Activated naive CD8-positive, alpha-beta T cell treated with anti-CD3 and anti-CD28 coated beads, Interleukin-2, amount 10 ng/mL, durations not matched to agents 7 days and 5 days (primary cell): ENCODE results near the gene B3GALT6. TPM values are rescaled to one million over a fixed set of nuclear protein-coding genes. Genes with fewer than 3 reads are reported as not detected.

Experiments used
- ATAC-seq: fragments of 150-1000 bp; cut with Tn5 transposase; one replicate; pipeline ENCODE4 v1.10.0; 2021; ENCODE audit warnings: low read depth, moderate library complexity
- POLR2A ChIA-PET: fragments of 350-600 bp; sonication (Branson Sonifier 250); formaldehyde crosslinking; loops from one replicate; lab custom pipeline; 2021; ENCODE audit warnings: antibody characterized with exemption; lab: Charles Lee
- DNase-seq: peaks from one replicate; pipeline ENCODE4 v3.0.0; 2021
- H3K27ac Mint-ChIP-seq: one replicate; pipeline ENCODE4 v1.8.0; 2022; ENCODE audit warnings: mild to moderate bottlenecking, mixed read lengths
- H3K27me3 Mint-ChIP-seq: one replicate; pipeline ENCODE4 v1.8.0; 2022; ENCODE audit warnings: mild to moderate bottlenecking, moderate library complexity, mixed read lengths
- H3K36me3 Mint-ChIP-seq: one replicate; pipeline ENCODE4 v1.8.0; 2021; ENCODE audit warnings: mild to moderate bottlenecking, mixed read lengths
- H3K4me1 Mint-ChIP-seq: one replicate; pipeline ENCODE4 v1.8.0; 2021; ENCODE audit warnings: mixed read lengths
- H3K4me3 Mint-ChIP-seq: one replicate; pipeline ENCODE4 v1.8.0; 2022; ENCODE audit warnings: mild to moderate bottlenecking, moderate library complexity, mixed read lengths
- H3K9me3 Mint-ChIP-seq: one replicate; pipeline ENCODE4 v1.8.0; 2021; ENCODE audit warnings: mixed read lengths
- total RNA-seq, 2 experiments: library from RNA; stranded (reverse); gene quantifications; one replicate each; pipeline ENCODE4 v1.2.3, GENCODE V29; 2021

B3GALT6 gene
- total RNA-seq, 2 experiments from 2014 or later = 19.1 to 19.6 TPM

GRCh38 chr1:1235016-1235744 is 3.1 kb downstream of the B3GALT6 start:
- DNase-seq (no peak), ATAC-seq (no peak)
- Mint-ChIP-seq H3K36me3 (peaks cover 4% of the 10 kb centered on the region), H3K27ac (no peak overlapping the region), H3K9me3 (no peaks in the 10 kb centered on the region), H3K27me3 (no peaks in the 10 kb centered on the region), H3K4me3 (no peak overlapping the region), H3K4me1 (peaks cover 17% of the 10 kb centered on the region)
- POLR2A ChIA-PET = no interaction called here

- Mint-ChIP-seq H3K9me3 (no peaks in the 10 kb centered on the region), H3K4me3 (no peak overlapping the region), H3K36me3 (peaks cover 2% of the 10 kb centered on the region), H3K27me3 (no peaks in the 10 kb centered on the region), H3K27ac (no peak overlapping the region), H3K4me1 (peaks cover 11% of the 10 kb centered on the region)
- DNase-seq = no peak
- ATAC-seq = no peak
- POLR2A ChIA-PET = interaction anchor here (0.9 kb wide), 1 partner anchor 18 kb away, joined by 3 read pairs; no protein-coding TSS in a partner anchor
Measured at GRCh38 chr1:1236176-1236763, 4.2 kb downstream of the B3GALT6 start.

GRCh38 chr1:1236945-1237873 is 5.2 kb downstream of the B3GALT6 start:
- Mint-ChIP-seq H3K36me3 (peaks cover 2% of the 10 kb centered on the region), H3K4me1 (peaks cover 11% of the 10 kb centered on the region), H3K27ac (no peak overlapping the region), H3K9me3 (no peaks in the 10 kb centered on the region), H3K27me3 (no peaks in the 10 kb centered on the region), H3K4me3 (no peak overlapping the region)
- DNase-seq = no peak
- POLR2A ChIA-PET = interaction anchor here (0.5 to 0.9 kb wide), 2 partner anchors 17 to 188 kb away, joined by 3 read pairs; no protein-coding TSS in a partner anchor
- no peak for ATAC-seq

GRCh38 chr1:1237874-1238701 is 6.1 kb downstream of the B3GALT6 start:
- Mint-ChIP-seq H3K4me1 (peaks cover 11% of the 10 kb centered on the region), H3K27me3 (no peaks in the 10 kb centered on the region), H3K9me3 (no peaks in the 10 kb centered on the region), H3K36me3 (peaks cover 2% of the 10 kb centered on the region), H3K27ac (no peak overlapping the region), H3K4me3 (no peak overlapping the region)
- ATAC-seq = no peak
- no peak for DNase-seq
- POLR2A ChIA-PET = interaction anchor here (0.9 kb wide), 1 partner anchor 18 kb away, joined by 3 read pairs; no protein-coding TSS in a partner anchor

- ATAC-seq = no peak
- H3K27me3 Mint-ChIP-seq = no peaks in the 10 kb centered on the region
- H3K27ac Mint-ChIP-seq = no peak overlapping the region
- no peak for DNase-seq
- H3K36me3 Mint-ChIP-seq = peaks cover 2% of the 10 kb centered on the region
- H3K4me1 Mint-ChIP-seq = peaks cover 7% of the 10 kb centered on the region
- POLR2A ChIA-PET = interaction anchor here (0.9 kb wide), 1 partner anchor 18 kb away, joined by 3 read pairs; no protein-coding TSS in a partner anchor
- H3K4me3 Mint-ChIP-seq = no peak overlapping the region
- no peaks in the 10 kb centered on the region for H3K9me3 Mint-ChIP-seq
Measured at GRCh38 chr1:1238702-1239178, 6.7 kb downstream of the B3GALT6 start.

- ATAC-seq (no peak), DNase-seq (no peak)
- H3K27me3 Mint-ChIP-seq = no peaks in the 10 kb centered on the region
- H3K4me1 Mint-ChIP-seq = peaks cover 2% of the 10 kb centered on the region
- H3K9me3 Mint-ChIP-seq = no peaks in the 10 kb centered on the region
- H3K27ac Mint-ChIP-seq = no peak overlapping the region
- POLR2A ChIA-PET = no interaction called here
- H3K4me3 Mint-ChIP-seq = no peak overlapping the region
- no peaks in the 10 kb centered on the region for H3K36me3 Mint-ChIP-seq
Measured at GRCh38 chr1:1239227-1239613, 7.2 kb downstream of the B3GALT6 start.

- POLR2A ChIA-PET = no interaction called here
- no peaks in the 10 kb centered on the region for H3K27me3 Mint-ChIP-seq
- ATAC-seq (no peak), DNase-seq (no peak)
- no peaks in the 10 kb centered on the region for H3K9me3 Mint-ChIP-seq
- H3K27ac Mint-ChIP-seq = no peak overlapping the region
- H3K4me1 Mint-ChIP-seq = no peaks in the 10 kb centered on the region
- no peak overlapping the region for H3K4me3 Mint-ChIP-seq
- no peaks in the 10 kb centered on the region for H3K36me3 Mint-ChIP-seq
Measured at GRCh38 chr1:1239614-1240347, 7.7 kb downstream of the B3GALT6 start.

GRCh38 chr1:1240348-1240732 is 8.3 kb downstream of the B3GALT6 start:
- POLR2A ChIA-PET = no interaction called here
- Mint-ChIP-seq H3K27me3 (no peaks in the 10 kb centered on the region), H3K4me1 (no peaks in the 10 kb centered on the region), H3K36me3 (no peaks in the 10 kb centered on the region), H3K9me3 (no peaks in the 10 kb centered on the region), H3K4me3 (no peak overlapping the region), H3K27ac (no peak overlapping the region)
- no peak for DNase-seq
- ATAC-seq = no peak

- POLR2A ChIA-PET = no interaction called here
- ATAC-seq (no peak), DNase-seq (no peak)
- H3K4me1 Mint-ChIP-seq = no peaks in the 10 kb centered on the region
- H3K27ac Mint-ChIP-seq = no peak overlapping the region
- H3K4me3 Mint-ChIP-seq = no peak overlapping the region
- no peaks in the 10 kb centered on the region for H3K9me3 Mint-ChIP-seq
- H3K27me3 Mint-ChIP-seq = peaks cover 2% of the 10 kb centered on the region
- H3K36me3 Mint-ChIP-seq = no peaks in the 10 kb centered on the region
Measured at GRCh38 chr1:1240822-1241587, 9.0 kb downstream of the B3GALT6 start.

GRCh38 chr1:1241588-1242219 is 9.7 kb downstream of the B3GALT6 start:
- ATAC-seq (no peak), DNase-seq (no peak)
- Mint-ChIP-seq H3K36me3 (no peaks in the 10 kb centered on the region), H3K27ac (no peak overlapping the region), H3K27me3 (peaks cover 2% of the 10 kb centered on the region), H3K4me3 (no peak overlapping the region), H3K4me1 (no peaks in the 10 kb centered on the region), H3K9me3 (no peaks in the 10 kb centered on the region)
- POLR2A ChIA-PET = no interaction called here
